Sigmoid colon (tissue), 4 donors: Measurements from ENCODE around the gene HSDL1.
A peak's percentile ranks its signal among the peaks of the same experiment; 100 is the strongest.

Experiments
- CTCF ChIP-seq, 4 experiments: fragments of 450-650 bp in 3 of 4; fragments of 200-600 bp in 1 of 4; IDR thresholded peaks; one replicate each; pipeline ENCODE4 v1.5.1; 2016 to 2019; ENCODE audit warnings: antibody characterized with exemption in 4 of 4, mild to moderate bottlenecking in 3 of 4, moderate library complexity in 2 of 4
- EP300 ChIP-seq, 4 donors: sonication (generic); formaldehyde crosslinking; IDR thresholded peaks; one replicate each; pipeline ENCODE4 v1.6.1; 2017; ENCODE audit warnings: antibody characterized with exemption in 4 of 4
- POLR2A ChIP-seq, 2 donors: fragments of 450-650 bp; IDR thresholded peaks; one replicate each; pipeline ENCODE4 v1.6.1; 2016; ENCODE audit warnings: antibody characterized with exemption in 2 of 2, mild to moderate bottlenecking in 2 of 2, moderate library complexity in 2 of 2
- POLR2AphosphoS5 ChIP-seq, 4 donors: sonication (generic); formaldehyde crosslinking; IDR thresholded peaks; one replicate each; pipeline ENCODE4 v1.6.1; 2017; ENCODE audit warnings: antibody characterized with exemption in 4 of 4

DNA sequence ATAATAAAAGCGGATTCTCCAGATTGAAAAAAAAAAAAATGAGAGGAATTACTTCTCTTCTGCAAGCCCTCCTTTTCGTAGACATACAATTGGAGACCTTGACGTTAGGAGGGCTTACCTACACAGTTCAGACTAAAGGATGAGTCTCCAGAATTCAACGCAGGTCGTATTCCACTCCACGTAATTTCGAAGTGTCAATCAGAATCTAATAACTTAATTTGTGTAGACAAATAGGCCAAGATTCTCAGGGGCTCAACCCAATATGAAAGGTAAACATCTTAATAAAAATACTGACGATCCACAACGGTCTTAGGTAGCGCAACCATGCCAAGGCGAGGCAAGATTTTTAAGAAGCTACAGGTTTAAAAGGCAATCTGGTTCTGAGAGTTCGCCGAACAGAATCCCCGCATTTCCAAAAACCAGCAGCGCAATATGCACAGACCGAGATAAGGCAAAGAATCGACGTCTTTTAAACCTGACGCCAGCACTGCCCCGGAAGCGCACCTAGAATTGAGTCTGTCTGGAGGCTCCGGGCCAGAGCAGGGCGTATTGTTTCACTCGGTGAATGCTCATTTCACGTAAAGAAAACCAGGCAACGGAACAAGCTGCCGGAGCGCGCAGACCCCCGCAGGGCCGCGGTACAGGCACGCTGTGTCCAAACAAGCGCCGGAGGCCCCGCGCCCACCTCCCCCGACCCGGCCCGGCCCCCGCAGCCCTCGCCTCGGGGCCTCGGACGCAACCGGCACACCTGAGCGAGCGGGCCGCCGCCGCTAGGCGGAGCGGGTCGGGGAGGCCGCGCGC is 28.9 kb downstream of the HSDL1 start:
- TF ChIP-seq POLR2A (IDR thresholded peaks at IDR 0.05) (no peak), POLR2AphosphoS5 (IDR thresholded peaks at IDR 0.05) (no peak), CTCF (IDR thresholded peaks at IDR 0.05) (peak in 1 of 4 experiments; percentile 39), EP300 (IDR thresholded peaks at IDR 0.05) (no peak)
